Measurements from ENCODE around the gene RAD50.

Gene RAD50

GRCh38 chr5:132662925-132663770 is 106.4 kb downstream of the RAD50 start:
- no peak for FAIRE-seq

- no peak for FAIRE-seq
Observed at GRCh38 chr5:132663771-132664695, 107.3 kb downstream of the RAD50 start.

DNA sequence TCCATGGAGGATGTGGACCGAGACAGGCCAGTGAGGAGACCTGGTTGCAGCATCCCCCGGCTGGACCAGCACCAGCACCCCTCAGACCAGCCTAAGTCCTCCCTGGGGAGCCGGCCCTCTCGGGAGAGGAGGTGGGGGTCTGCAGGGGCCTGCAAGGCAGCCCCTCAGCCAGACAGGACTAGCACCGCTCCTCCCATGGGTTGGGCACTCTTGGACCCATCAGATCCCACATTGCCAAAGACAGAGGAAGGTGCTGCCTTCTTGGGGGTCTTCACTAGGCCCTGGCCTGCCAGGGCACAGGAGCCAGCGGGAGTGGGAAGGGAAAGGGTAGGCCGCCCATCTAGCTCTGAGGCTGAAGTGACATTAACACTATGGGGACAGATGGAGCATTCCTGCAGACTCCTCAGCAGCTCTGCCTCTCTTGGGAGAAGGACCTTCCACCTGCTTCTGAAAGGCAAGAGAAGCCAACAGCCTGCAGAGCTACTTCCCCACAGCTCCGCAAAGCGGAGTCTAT is 108.0 kb downstream of the RAD50 start:
- FAIRE-seq: no peak

- no peak for FAIRE-seq
Observed at GRCh38 chr5:132665574-132666080, 108.8 kb downstream of the RAD50 start.

DNA sequence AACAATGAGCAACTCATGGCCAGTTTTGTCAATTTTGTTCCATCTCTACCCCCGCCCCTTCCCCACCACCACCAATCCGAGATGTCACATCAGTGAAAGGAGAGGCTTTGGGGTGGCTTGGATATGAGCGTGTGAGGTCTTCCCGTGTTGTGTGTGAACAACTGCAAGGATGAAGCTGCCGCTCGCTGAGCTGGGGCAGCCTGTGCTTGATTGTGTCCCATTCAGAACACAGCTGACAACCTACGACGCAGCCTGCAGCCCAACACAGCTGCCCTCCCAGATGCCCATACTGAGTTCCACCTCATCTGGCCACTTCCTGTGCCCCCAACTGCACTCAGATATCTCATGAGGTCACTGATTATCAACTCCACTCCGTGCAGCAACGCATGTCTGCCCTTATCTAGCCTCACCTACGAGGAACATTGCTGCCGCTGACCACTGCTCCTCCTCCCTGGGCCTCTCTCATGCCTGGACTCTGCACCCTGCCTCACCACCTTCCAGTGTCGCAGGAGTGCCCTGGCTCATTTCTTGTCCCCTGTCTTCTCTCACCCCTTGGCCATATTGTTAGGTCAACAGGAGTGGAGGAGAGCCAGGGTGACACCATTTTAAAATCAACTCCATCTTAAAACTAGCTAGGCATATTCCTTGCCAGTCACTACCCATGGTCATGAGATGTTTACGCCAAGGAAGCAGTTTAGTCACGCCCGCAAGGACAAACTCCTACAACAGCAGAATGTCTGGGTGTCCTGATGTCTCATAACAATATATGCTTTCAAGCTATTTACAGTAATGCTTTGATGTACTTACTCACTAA is 109.7 kb downstream of the RAD50 start:
- FAIRE-seq: no peak

- FAIRE-seq: no peak
Observed at GRCh38 chr5:132667309-132667708, 110.5 kb downstream of the RAD50 start.

DNA sequence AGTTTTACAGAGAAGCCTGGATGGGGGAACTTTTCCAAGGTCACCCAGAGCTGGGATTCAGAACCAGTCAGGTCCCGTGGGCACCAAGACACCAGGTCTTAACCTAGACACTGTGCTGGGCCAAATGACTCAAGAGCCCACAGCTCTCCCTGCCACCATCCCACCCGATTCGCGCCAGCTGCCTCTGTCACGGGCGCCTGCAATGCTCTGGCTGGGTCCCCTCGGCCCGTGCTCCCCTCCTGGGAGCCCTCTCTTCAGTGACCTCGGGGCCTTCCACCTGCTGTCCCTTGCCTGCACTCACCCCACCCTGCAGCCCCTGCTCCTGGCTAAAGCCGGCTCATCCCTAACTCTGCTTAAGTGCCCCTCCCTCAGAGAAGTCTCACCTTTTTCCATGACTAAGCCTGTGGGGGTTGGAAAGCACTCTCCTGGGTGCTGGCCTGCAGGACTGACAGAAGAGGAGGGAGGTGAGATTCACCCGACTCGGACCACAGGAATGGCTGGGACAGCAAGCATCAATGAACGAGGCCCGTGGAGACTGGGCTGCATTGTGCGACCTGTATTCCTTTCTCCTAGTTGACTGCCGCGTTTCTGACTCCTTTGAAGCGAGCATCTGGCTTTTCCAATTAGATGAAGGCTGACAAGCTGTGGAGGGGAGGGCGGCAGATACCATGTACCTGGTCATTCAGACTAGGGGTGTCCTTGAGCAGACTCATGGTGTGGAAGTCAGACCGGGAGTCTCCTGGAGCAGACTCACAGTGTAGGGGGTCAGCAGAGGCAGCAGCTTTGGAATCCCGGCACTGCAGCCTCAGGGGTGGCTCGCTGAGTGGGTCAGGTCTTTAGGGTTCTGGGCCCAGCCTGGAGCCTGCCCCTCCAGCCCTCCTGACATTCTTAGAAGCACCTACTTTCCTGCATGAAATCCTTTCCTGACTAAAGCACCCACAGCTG is 111.3 kb downstream of the RAD50 start:
- FAIRE-seq: no peak

- FAIRE-seq: no peak
Observed at GRCh38 chr5:132668706-132669454, 112.1 kb downstream of the RAD50 start.

GRCh38 chr5:132669455-132669820 is 112.7 kb downstream of the RAD50 start:
- no peak for FAIRE-seq

GRCh38 chr5:132669966-132670882 is 113.4 kb downstream of the RAD50 start:
- no peak for FAIRE-seq

GRCh38 chr5:132671000-132671399 is 114.2 kb downstream of the RAD50 start:
- no peak for FAIRE-seq

- no peak for FAIRE-seq
Observed at GRCh38 chr5:132673488-132673887, 116.7 kb downstream of the RAD50 start.

DNA sequence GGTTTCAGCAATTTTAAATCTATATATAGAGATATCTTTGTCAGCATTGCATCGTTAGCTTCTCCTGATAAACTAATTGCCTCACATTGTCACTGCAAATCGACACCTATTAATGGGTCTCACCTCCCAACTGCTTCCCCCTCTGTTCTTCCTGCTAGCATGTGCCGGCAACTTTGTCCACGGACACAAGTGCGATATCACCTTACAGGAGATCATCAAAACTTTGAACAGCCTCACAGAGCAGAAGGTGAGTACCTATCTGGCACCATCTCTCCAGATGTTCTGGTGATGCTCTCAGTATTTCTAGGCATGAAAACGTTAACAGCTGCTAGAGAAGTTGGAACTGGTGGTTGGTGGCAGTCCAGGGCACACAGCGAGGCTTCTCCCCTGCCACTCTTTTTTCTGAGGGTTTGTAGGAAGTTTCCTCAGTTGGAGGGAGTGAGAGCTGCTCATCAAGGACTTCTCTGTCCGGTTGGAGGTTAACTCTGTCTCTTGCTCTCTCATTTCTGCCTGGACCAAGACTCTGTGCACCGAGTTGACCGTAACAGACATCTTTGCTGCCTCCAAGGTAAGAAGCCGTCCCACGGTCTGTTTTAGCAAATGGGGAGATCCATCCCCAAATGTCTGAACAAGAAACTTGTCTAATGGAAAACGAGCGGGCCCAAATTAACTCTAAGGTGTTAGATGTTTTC is 117.3 kb downstream of the RAD50 start, which contains the start of gene IL4:
IL4 (plus strand) TSS at position 51 of the 692 bp plus-strand sequence; CDS start at position 113, 62 bp downstream.
- FAIRE-seq: no peak

GRCh38 chr5:132674671-132675506 is 118.1 kb downstream of the RAD50 start:
- no peak for FAIRE-seq

- FAIRE-seq: no peak
Observed at GRCh38 chr5:132675936-132676689, 119.3 kb downstream of the RAD50 start.

- no peak for FAIRE-seq
Observed at GRCh38 chr5:132677191-132677590, 120.4 kb downstream of the RAD50 start.

Measured in islet of Langerhans (tissue), 1 donor.